Measurements from ENCODE around the gene RHOT1.
"Not testable (repeated sequence)": the region's sequence is repeated elsewhere in the genome, so short reads cannot be mapped to it uniquely, and the experiment has no call there.

Gene RHOT1

GRCh38 chr17:32158870-32159585 is 16.7 kb downstream of the RHOT1 start:
- DNase-seq (ENCODE audit: insufficient read length, low spot score) (no peak), FAIRE-seq (no peak)

GRCh38 chr17:32159586-32160438 is 17.5 kb downstream of the RHOT1 start:
- DNase-seq (ENCODE audit: insufficient read length, low spot score): no peak
- FAIRE-seq: no peak

- DNase-seq (ENCODE audit: insufficient read length, low spot score) (no peak), FAIRE-seq (no peak)
Observed at GRCh38 chr17:32160526-32160925, 18.2 kb downstream of the RHOT1 start.

GRCh38 chr17:32161029-32161428 is 18.7 kb downstream of the RHOT1 start:
- FAIRE-seq: no peak

GRCh38 chr17:32161506-32162365 is 19.4 kb downstream of the RHOT1 start:
- DNase-seq (ENCODE audit: insufficient read length, low spot score): no peak
- no peak for FAIRE-seq

More at GRCh38 chr17:32161029-32161428, 18.7 kb downstream of the RHOT1 start:
- DNase-seq (ENCODE audit: insufficient read length, low spot score): no peak

GRCh38 chr17:32174889-32175288 is 32.6 kb downstream of the RHOT1 start:
- DNase-seq (ENCODE audit: insufficient read length, low spot score) (no peak), FAIRE-seq (no peak)

GRCh38 chr17:32178679-32179078 is 36.4 kb downstream of the RHOT1 start:
- not testable (repeated sequence) for FAIRE-seq; DNase-seq (ENCODE audit: insufficient read length, low spot score)

GRCh38 chr17:32179103-32179502 is 36.8 kb downstream of the RHOT1 start:
- FAIRE-seq; DNase-seq (ENCODE audit: insufficient read length, low spot score): not testable (repeated sequence)

- not testable (repeated sequence) for FAIRE-seq; DNase-seq (ENCODE audit: insufficient read length, low spot score)
Observed at GRCh38 chr17:32179526-32179925, 37.2 kb downstream of the RHOT1 start.

GRCh38 chr17:32180262-32180661 is 38.0 kb downstream of the RHOT1 start:
- DNase-seq (ENCODE audit: insufficient read length, low spot score); FAIRE-seq: not testable (repeated sequence)

GRCh38 chr17:32185875-32186274 is 43.6 kb downstream of the RHOT1 start:
- DNase-seq (ENCODE audit: insufficient read length, low spot score) (no peak), FAIRE-seq (no peak)

- DNase-seq (ENCODE audit: insufficient read length, low spot score): no peak
- FAIRE-seq: no peak
Observed at GRCh38 chr17:32187271-32187670, 45.0 kb downstream of the RHOT1 start.

- FAIRE-seq: no peak
Observed at GRCh38 chr17:32189343-32189742, 47.0 kb downstream of the RHOT1 start.

GRCh38 chr17:32191306-32191705 is 49.0 kb downstream of the RHOT1 start:
- DNase-seq (ENCODE audit: insufficient read length, low spot score): no peak
- FAIRE-seq: no peak

More at GRCh38 chr17:32189343-32189742, 47.0 kb downstream of the RHOT1 start:
- no peak for DNase-seq (ENCODE audit: insufficient read length, low spot score)

GRCh38 chr17:32192379-32192778 is 50.1 kb downstream of the RHOT1 start:
- FAIRE-seq (no peak), DNase-seq (ENCODE audit: insufficient read length, low spot score) (no peak)

GRCh38 chr17:32197987-32198386 is 55.7 kb downstream of the RHOT1 start:
- DNase-seq (ENCODE audit: insufficient read length, low spot score) (no peak), FAIRE-seq (no peak)

- FAIRE-seq (no peak), DNase-seq (ENCODE audit: insufficient read length, low spot score) (no peak)
Observed at GRCh38 chr17:32206861-32207260, 64.6 kb downstream of the RHOT1 start.

- no peak for FAIRE-seq
- DNase-seq (ENCODE audit: insufficient read length, low spot score): no peak
Observed at GRCh38 chr17:32208436-32208835, 66.1 kb downstream of the RHOT1 start.

GRCh38 chr17:32209608-32210007 is 67.3 kb downstream of the RHOT1 start:
- FAIRE-seq (no peak), DNase-seq (ENCODE audit: insufficient read length, low spot score) (no peak)

- no peak for FAIRE-seq
Observed at GRCh38 chr17:32211671-32212070, 69.4 kb downstream of the RHOT1 start.

GRCh38 chr17:32215696-32216095 is 73.4 kb downstream of the RHOT1 start:
- FAIRE-seq: no peak

More at GRCh38 chr17:32211671-32212070, 69.4 kb downstream of the RHOT1 start:
- no peak for DNase-seq (ENCODE audit: insufficient read length, low spot score)

More at GRCh38 chr17:32215696-32216095, 73.4 kb downstream of the RHOT1 start:
- DNase-seq (ENCODE audit: insufficient read length, low spot score): no peak
